Mammary epithelial cell (primary cell): ENCODE data around the gene AP1S3.

Experiments used
- CTCF ChIP-seq, 2 donors: IDR thresholded peaks in 1 of 2; conservative IDR thresholded peaks in 1 of 2; 2 replicates each; pipeline ENCODE4 v1.5.1; 2011 to 2012; ENCODE audit warnings: inconsistent platforms in 2 of 2, low read length in 2 of 2, mild to moderate bottlenecking in 2 of 2, control low read depth in 1 of 2, low read depth in 1 of 2; ENCODE audit not compliant: insufficient read depth in 1 of 2; ENCODE audit errors: extremely low read depth in 1 of 2
- EZH2 ChIP-seq: IDR thresholded peaks from 2 replicates; pipeline ENCODE4 v1.6.1; 2012; ENCODE audit warnings: low read length, inconsistent platforms, borderline replicate concordance

GRCh38 chr2:223826995-223827394, 10.4 kb downstream of the AP1S3 start:
- TF ChIP-seq CTCF (conservative IDR thresholded peaks at IDR 0.05 in 1 of 2, IDR thresholded peaks at IDR 0.05 in 1 of 2; ENCODE audit: extremely low read depth in 1 of 2, insufficient read depth in 1 of 2, low read depth in 1 of 2, low read length in 2 of 2) = no peak
- TF ChIP-seq EZH2 = no peak
